Common myeloid progenitor, CD34-positive (primary cell): ENCODE results near the gene TBX4.
"Not testable (repeated sequence)": the region's sequence is repeated elsewhere in the genome, so short reads cannot be mapped to it uniquely, and the experiment has no call there.

ENCODE experiments used
- CTCF ChIA-PET: fragments of 350-600 bp; sonication (Branson Sonifier 250); formaldehyde crosslinking; loops from one replicate; lab custom pipeline; 2021; ENCODE audit warnings: antibody characterized with exemption; lab: Charles Lee
- POLR2A ChIA-PET: fragments of 350-600 bp; sonication (Branson Sonifier 250); formaldehyde crosslinking; loops from one replicate; lab custom pipeline; 2021; ENCODE audit warnings: antibody characterized with exemption; lab: Charles Lee
- DNase-seq, 3 donors: peaks; one replicate each; pipeline versions ENCODE4 v3.0.0 to v3.0.0-alpha.2; 2013
- H3K27ac ChIP-seq, 2 experiments: 1 replicate in 1 of 2; 2 replicates in 1 of 2; pipeline ENCODE4 v1.7.0; 2013; ENCODE audit warnings: inconsistent platforms in 2 of 2, low read length in 2 of 2, mild to moderate bottlenecking in 2 of 2, low read depth in 1 of 2, moderate library complexity in 1 of 2; ENCODE audit not compliant: severe bottlenecking in 2 of 2, insufficient read depth in 1 of 2, poor library complexity in 1 of 2
- H3K27me3 ChIP-seq, 5 experiments: replicated peaks in 2 of 5; 1 replicate in 3 of 5; 2 replicates in 2 of 5; pipeline versions ENCODE4 v1.6.1 to v1.7.0; 2013; ENCODE audit warnings: low read length in 4 of 5, mild to moderate bottlenecking in 2 of 5, moderate library complexity in 2 of 5, inconsistent platforms in 1 of 5; ENCODE audit not compliant: insufficient read depth in 5 of 5, control insufficient read depth in 4 of 5
- H3K36me3 ChIP-seq, 4 experiments: 1 replicate in 2 of 4; 2 replicates in 2 of 4; pipeline versions ENCODE4 v1.6.1 to v1.7.0; 2013; ENCODE audit warnings: low read length in 3 of 4, control low read depth in 1 of 4, mild to moderate bottlenecking in 1 of 4; ENCODE audit not compliant: control insufficient read depth in 4 of 4, insufficient read depth in 4 of 4
- H3K4me1 ChIP-seq, 4 experiments: 1 replicate in 3 of 4; 2 replicates in 1 of 4; pipeline versions ENCODE4 v1.6.1 to v1.7.1; 2013; ENCODE audit warnings: low read length in 3 of 4, mild to moderate bottlenecking in 3 of 4, control low read depth in 1 of 4, inconsistent platforms in 1 of 4, moderate library complexity in 1 of 4; ENCODE audit not compliant: control insufficient read depth in 4 of 4, insufficient read depth in 4 of 4; ENCODE audit errors: control extremely low read depth in 1 of 4
- H3K4me3 ChIP-seq, 7 experiments: 1 replicate in 4 of 7; 2 replicates in 3 of 7; pipeline versions ENCODE4 v1.5.1 to v1.7.0; 2013; ENCODE audit warnings: mild to moderate bottlenecking in 7 of 7, low read length in 6 of 7, moderate library complexity in 6 of 7, inconsistent platforms in 2 of 7, low read depth in 2 of 7, control low read depth in 1 of 7; ENCODE audit not compliant: insufficient read depth in 4 of 7, control insufficient read depth in 1 of 7; ENCODE audit errors: extremely low read depth in 1 of 7
- H3K9me3 ChIP-seq, 5 experiments: 1 replicate in 4 of 5; 2 replicates in 1 of 5; pipeline versions ENCODE4 v1.6.1 to v1.7.1; 2013; ENCODE audit warnings: low read length in 4 of 5, mild to moderate bottlenecking in 2 of 5, inconsistent platforms in 1 of 5, low read depth in 1 of 5, moderate library complexity in 1 of 5; ENCODE audit not compliant: control insufficient read depth in 4 of 5, insufficient read depth in 2 of 5; ENCODE audit errors: control extremely low read depth in 1 of 5
- WGBS: methylation state at CpG from one replicate; pipeline ENCODE4 v1.1.5; 2013; ENCODE audit not compliant: insufficient coverage; 5-methylcytosine and 5-hydroxymethylcytosine counted together

TBX4 gene

DNA sequence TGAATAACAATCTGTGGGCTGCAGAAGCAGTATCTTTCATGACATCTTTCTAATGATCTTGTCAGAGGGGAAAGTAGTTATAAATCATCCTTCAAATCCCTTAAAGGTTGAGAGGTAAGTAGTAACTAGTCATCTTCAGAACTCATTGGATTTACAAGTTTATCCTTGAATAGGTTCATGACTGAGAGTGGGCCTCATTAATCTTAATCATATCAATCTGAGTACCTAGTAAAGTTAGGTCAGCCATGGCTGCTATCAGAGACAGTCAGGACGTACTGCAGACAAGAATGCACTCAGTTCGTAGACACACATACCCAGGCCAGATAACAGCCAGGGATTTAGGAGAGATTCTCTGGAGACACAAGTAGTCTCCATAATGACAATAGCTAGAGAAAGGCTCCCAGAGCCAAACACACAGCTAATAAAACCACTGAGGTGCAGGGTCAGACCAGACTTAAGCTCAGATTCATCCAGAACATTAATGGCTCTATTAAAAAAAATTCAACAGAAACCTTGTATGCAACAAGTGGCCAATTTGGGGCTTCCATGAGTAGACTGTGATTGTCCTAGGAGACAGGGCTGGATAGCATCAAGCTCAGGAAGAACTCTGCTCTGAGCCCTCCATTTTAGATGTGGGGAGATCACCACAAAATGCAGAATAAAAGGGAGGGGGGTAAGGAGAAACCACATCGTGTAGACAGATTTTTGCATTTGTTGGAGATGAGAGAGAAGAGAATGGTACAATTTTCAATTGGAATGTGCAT, 65.8 kb downstream of the TBX4 start:
- POLR2A ChIA-PET, result no interaction called here
- H3K36me3 ChIP-seq, result no peaks in the 10 kb centered on the region
- CTCF ChIA-PET, result no interaction called here
- H3K4me3 ChIP-seq, result no peak overlapping the region
- peaks cover 0 to 16% (median 2%) of the 10 kb centered on the region in 5 experiments for H3K27me3 ChIP-seq
- 85% methylated on average over 2 of the region's 3 CpGs for WGBS
- no peaks in the 10 kb centered on the region for H3K4me1 ChIP-seq
- H3K9me3 ChIP-seq, result no peaks in the 10 kb centered on the region
- no peak overlapping the region for H3K27ac ChIP-seq
- DNase-seq, result no peak

DNA sequence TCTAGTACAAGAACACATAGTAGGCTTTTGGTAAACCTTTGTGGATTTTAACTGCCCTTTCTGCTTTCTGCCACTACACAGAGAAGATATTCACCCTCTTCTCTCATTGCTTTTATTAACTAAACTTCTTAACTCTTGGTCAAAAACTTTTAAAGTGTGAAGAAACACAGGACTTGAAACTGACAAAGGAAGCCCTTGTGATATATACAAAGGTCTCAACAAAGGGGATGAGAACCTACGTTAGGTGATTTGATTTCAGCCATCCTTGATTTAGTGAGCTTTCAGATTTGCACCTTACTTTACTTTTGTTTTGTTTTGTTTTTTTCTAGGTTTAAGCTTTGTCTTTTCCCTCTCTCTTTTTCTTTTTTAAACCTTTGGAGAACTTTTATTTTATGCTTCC, 66.9 kb downstream of the TBX4 start:
- Histone ChIP-seq H3K36me3 (no peaks in the 10 kb centered on the region), H3K27me3 (peaks cover 0 to 16% (median 3%) of the 10 kb centered on the region in 5 experiments), H3K4me3 (no peak overlapping the region), H3K27ac (no peak overlapping the region), H3K4me1 (no peaks in the 10 kb centered on the region), H3K9me3 (no peaks in the 10 kb centered on the region)
- no peak for DNase-seq
- WGBS, result no CpG with 5 or more reads among the region's 1 CpG
- ChIA-PET CTCF (no interaction called here), POLR2A (no interaction called here)

DNA sequence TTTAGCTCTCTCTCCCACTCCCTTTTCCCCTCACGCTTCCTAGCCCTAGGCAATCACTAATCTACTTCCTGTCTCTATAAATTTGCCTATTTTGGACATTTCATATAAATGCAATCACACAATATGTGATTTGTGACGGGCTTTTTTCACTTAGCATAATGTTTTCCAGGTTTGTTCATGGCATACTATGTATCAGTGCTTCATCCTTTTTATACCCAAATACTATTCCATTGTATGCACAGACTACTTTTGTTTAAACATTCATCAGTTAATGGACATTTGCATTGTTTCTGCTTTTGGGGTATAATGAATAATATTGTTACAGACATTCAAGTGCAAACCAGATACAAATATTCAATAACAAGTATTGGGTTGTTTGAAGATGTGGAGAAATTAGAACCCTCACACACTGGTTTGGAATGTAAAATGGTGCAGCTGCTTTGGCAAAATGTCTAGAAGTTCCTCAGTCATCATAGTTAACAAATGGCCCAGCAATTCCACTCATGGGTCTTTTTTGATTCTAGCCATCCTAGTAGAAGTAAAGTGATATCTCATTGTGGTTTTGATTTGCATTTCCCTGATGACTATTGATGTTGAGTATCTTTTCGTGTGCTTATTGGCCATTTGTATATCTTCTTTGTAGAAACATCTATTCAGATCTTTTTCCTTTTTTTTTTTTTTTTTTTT, 67.7 kb downstream of the TBX4 start:
- 40% methylated on average over 1 of the region's 3 CpGs for WGBS
- no peaks in the 10 kb centered on the region for H3K36me3 ChIP-seq
- no peak overlapping the region for H3K4me3 ChIP-seq
- no peaks in the 10 kb centered on the region for H3K4me1 ChIP-seq
- H3K27me3 ChIP-seq, result peaks cover 0 to 18% (median 5%) of the 10 kb centered on the region in 5 experiments
- POLR2A ChIA-PET, result no interaction called here
- no peaks in the 10 kb centered on the region for H3K9me3 ChIP-seq
- CTCF ChIA-PET, result no interaction called here
- DNase-seq, result no peak
- no peak overlapping the region for H3K27ac ChIP-seq

DNA sequence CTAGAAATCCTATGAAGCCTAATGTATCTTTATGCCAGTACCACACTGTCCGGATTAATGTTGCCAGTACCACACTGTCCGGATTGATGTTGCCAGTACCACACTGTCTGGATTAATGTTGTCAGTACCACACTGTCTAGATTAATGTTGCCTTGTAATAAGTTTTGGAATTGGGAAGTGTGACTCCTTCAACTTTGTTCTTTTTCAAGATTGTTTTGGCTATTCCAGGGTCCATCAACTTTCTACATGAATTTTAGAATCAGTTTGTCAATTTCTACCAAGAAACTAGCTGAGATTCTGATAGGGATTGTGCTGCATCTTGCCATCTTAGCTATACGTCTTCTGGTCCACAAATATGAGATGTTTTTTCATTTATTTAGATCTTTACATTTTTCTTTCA, 68.7 kb downstream of the TBX4 start:
- CTCF ChIA-PET, result no interaction called here

DNA sequence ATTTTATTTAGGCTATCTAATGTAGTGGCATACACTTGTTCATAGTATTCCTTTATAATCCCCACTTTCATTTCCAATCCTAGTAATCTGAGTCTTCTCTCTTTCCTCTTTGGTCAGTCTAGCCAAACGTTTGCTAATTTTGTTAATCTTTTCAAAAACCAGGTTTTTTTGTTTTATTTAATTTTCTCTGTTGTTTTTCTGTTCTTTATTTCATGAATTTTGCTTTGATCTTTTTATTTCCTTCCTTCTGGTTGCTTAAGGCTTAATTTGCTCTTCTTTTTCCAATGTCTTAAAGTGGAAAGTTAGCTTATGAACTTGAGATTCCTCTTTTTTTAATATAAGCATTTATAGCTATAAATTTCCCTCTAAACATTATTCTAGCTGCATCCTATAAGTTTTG, 69.9 kb downstream of the TBX4 start:
- no peak for DNase-seq
- Histone ChIP-seq H3K4me3 (no peak overlapping the region), H3K4me1 (no peaks in the 10 kb centered on the region), H3K27me3 (peaks cover 0 to 20% (median 8%) of the 10 kb centered on the region in 5 experiments), H3K27ac (no peak overlapping the region), H3K9me3 (no peaks in the 10 kb centered on the region), H3K36me3 (no peaks in the 10 kb centered on the region)
- CTCF ChIA-PET, result no interaction called here
- no CpG with 5 or more reads among the region's 1 CpG for WGBS
- POLR2A ChIA-PET, result no interaction called here

More for the DNA sequence above, 68.7 kb downstream of the TBX4 start:
- H3K36me3 ChIP-seq, result no peaks in the 10 kb centered on the region
- DNase-seq, result no peak
- H3K27me3 ChIP-seq, result peaks cover 0 to 20% (median 5%) of the 10 kb centered on the region in 5 experiments
- POLR2A ChIA-PET, result no interaction called here
- H3K4me3 ChIP-seq, result no peak overlapping the region
- no peaks in the 10 kb centered on the region for H3K4me1 ChIP-seq
- 93% methylated on average over 3 of the region's 3 CpGs for WGBS
- no peak overlapping the region for H3K27ac ChIP-seq
- no peaks in the 10 kb centered on the region for H3K9me3 ChIP-seq

DNA sequence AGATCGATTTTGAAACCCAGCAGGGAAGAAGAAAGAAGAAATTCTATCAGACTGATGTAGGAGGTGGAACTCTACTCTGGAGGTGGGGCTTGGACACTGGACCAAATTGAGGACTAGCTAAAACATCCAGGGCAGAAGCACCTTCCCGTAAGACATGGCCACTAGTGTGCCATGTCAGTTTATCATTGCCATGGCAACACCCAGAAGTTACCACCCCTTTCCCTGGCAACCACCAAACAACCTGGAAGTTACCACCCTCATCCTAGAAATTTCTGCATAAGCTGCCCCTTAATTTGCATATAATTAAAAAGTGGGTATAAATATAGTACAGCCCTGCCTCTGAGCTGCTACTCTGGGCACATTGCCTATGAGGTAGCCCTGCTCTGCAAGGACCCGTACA, 72.1 kb downstream of the TBX4 start:
- no peaks in the 10 kb centered on the region for H3K36me3 ChIP-seq
- 100% methylated on average over 3 of the region's 3 CpGs for WGBS
- DNase-seq, result no peak
- no peaks in the 10 kb centered on the region for H3K9me3 ChIP-seq
- H3K4me1 ChIP-seq, result no peaks in the 10 kb centered on the region
- ChIA-PET POLR2A (no interaction called here), CTCF (interaction anchor here (1.1 kb wide), 1 partner anchor 8 kb away, joined by 3 read pairs; no protein-coding TSS in a partner anchor)
- H3K27me3 ChIP-seq, result peaks cover 0 to 13% (median 8%) of the 10 kb centered on the region in 5 experiments
- H3K4me3 ChIP-seq, result no peak overlapping the region
- no peak overlapping the region for H3K27ac ChIP-seq

DNA sequence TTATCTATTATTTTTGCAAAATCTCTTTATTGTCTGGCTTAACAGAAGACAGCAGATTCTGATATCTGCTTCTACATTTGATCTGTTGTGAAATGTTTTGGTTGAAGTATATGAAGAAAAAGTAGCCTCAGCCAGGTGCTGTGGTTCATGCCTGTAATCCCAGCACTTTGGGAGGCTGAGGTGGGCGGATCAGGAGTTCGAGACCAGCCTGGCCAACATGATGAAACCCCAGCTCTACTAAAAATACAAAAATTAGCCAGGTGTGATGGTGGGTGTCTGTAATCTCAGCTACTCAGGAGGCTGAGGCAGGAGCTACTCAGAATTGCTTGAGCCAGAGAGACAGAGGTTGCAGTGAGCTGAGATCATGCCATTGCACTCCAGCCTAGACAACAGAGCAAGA, 75.2 kb downstream of the TBX4 start:
- H3K27ac ChIP-seq, H3K36me3 ChIP-seq, DNase-seq, H3K9me3 ChIP-seq, POLR2A ChIA-PET, H3K4me3 ChIP-seq, CTCF ChIA-PET, H3K4me1 ChIP-seq: not testable (repeated sequence)
- peaks cover 0 to 11% (median 4%) of the 10 kb centered on the region in 5 experiments for H3K27me3 ChIP-seq
- no CpG with 5 or more reads among the region's 2 CpGs for WGBS
